Neural cell (in vitro differentiated cells): Measurements from ENCODE around the gene MGAT4A.

Experiments used
- CTCF ChIP-seq: fragments of 450-650 bp; IDR thresholded peaks from 2 replicates; pipeline ENCODE4 v1.5.1; 2014; ENCODE audit warnings: antibody characterized with exemption, mild to moderate bottlenecking, moderate library complexity; ENCODE audit not compliant: poor library complexity, severe bottlenecking
- EZH2 ChIP-seq: fragments of 200-600, 300-800 bp; shearing (Covaris generic), sonication (generic); IDR thresholded peaks from 2 replicates; pipeline ENCODE4 v1.6.1; 2014; ENCODE audit warnings: antibody characterized with exemption, low read length, borderline replicate concordance, mild to moderate bottlenecking; ENCODE audit not compliant: insufficient read depth, poor library complexity, severe bottlenecking
- MXI1 ChIP-seq: fragments of 450-650 bp; conservative IDR thresholded peaks from 2 replicates; pipeline ENCODE4 v1.6.1; 2014; ENCODE audit warnings: antibody characterized with exemption, mild to moderate bottlenecking; ENCODE audit not compliant: poor library complexity, severe bottlenecking
- POLR2AphosphoS5 ChIP-seq: IDR thresholded peaks from 2 replicates; pipeline ENCODE4 v1.6.1; 2012
- REST ChIP-seq: IDR thresholded peaks from 2 replicates; pipeline ENCODE4 v1.6.1; 2012; ENCODE audit warnings: borderline replicate concordance
- SMC3 ChIP-seq: fragments of 450-650 bp; conservative IDR thresholded peaks from 2 replicates; pipeline ENCODE4 v1.6.1; 2014; ENCODE audit warnings: antibody characterized with exemption, mild to moderate bottlenecking, moderate library complexity; ENCODE audit not compliant: poor library complexity
- TAF1 ChIP-seq: IDR thresholded peaks from 2 replicates; pipeline ENCODE4 v1.6.1; 2012; ENCODE audit warnings: low read depth

GRCh38 chr2:98632351-98632750 lies 98.6 kb downstream of the MGAT4A start:
- TF ChIP-seq SMC3 (no peak), POLR2AphosphoS5 (no peak), REST (no peak), CTCF (no peak), EZH2 (no peak), TAF1 (no peak), MXI1 (no peak)
